NB4 (cell line): ENCODE data around the gene CNTNAP4.

ENCODE experiments used
- DNase-seq: peaks from one replicate; pipeline ENCODE4 v3.0.0; 2010; ENCODE audit warnings: low read depth
- H3K4me3 ChIP-seq: one replicate; pipeline ENCODE4 v1.5.1; 2011; ENCODE audit warnings: mild to moderate bottlenecking, low read depth, low read length, moderate library complexity
- MYC ChIP-seq: IDR thresholded peaks from 2 replicates; pipeline ENCODE4 v1.6.1; 2011; ENCODE audit warnings: low read depth, low read length
- POLR2A ChIP-seq: IDR thresholded peaks from 2 replicates; pipeline ENCODE4 v1.6.1; 2011; ENCODE audit warnings: mild to moderate bottlenecking; ENCODE audit not compliant: insufficient read length; ENCODE audit errors: extremely low read depth
- TF ChIP-seq, protein P1 (sequence below): IDR thresholded peaks from 2 replicates; pipeline ENCODE4 v1.6.1; 2011; ENCODE audit warnings: low read depth, low read length
- TF ChIP-seq, protein P2 (sequence below): IDR thresholded peaks from one replicate; pipeline ENCODE4 v1.5.1; 2012; ENCODE audit warnings: low read depth, low read length

The CNTNAP4 gene

DNA sequence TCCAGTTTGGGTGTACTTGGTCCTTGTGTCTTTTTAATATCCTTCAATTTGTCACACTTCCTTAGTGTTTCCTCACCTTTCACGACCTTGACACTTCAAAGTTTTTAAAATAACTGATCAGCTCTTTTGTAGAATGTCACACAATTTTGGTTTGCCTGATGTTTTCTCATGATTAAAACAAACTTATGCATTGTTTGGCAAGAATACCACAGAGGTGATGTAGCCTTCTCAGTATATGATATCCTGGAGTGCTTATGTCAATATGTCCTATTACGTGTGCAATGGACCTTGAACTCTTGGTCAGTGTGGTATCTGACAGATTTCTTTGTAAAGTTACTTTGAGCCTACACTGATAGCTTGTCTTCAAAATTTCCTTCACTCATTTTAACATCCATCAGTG lies 297.4 kb downstream of the CNTNAP4 start:
- no peak overlapping the region for H3K4me3 ChIP-seq
- TF ChIP-seq, protein P1, sequence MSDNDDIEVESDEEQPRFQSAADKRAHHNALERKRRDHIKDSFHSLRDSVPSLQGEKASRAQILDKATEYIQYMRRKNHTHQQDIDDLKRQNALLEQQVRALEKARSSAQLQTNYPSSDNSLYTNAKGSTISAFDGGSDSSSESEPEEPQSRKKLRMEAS: no peak
- TF ChIP-seq, protein P2, sequence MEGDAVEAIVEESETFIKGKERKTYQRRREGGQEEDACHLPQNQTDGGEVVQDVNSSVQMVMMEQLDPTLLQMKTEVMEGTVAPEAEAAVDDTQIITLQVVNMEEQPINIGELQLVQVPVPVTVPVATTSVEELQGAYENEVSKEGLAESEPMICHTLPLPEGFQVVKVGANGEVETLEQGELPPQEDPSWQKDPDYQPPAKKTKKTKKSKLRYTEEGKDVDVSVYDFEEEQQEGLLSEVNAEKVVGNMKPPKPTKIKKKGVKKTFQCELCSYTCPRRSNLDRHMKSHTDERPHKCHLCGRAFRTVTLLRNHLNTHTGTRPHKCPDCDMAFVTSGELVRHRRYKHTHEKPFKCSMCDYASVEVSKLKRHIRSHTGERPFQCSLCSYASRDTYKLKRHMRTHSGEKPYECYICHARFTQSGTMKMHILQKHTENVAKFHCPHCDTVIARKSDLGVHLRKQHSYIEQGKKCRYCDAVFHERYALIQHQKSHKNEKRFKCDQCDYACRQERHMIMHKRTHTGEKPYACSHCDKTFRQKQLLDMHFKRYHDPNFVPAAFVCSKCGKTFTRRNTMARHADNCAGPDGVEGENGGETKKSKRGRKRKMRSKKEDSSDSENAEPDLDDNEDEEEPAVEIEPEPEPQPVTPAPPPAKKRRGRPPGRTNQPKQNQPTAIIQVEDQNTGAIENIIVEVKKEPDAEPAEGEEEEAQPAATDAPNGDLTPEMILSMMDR: no peak
- TF ChIP-seq POLR2A (no peak), MYC (no peak)
- no peak for DNase-seq

DNA sequence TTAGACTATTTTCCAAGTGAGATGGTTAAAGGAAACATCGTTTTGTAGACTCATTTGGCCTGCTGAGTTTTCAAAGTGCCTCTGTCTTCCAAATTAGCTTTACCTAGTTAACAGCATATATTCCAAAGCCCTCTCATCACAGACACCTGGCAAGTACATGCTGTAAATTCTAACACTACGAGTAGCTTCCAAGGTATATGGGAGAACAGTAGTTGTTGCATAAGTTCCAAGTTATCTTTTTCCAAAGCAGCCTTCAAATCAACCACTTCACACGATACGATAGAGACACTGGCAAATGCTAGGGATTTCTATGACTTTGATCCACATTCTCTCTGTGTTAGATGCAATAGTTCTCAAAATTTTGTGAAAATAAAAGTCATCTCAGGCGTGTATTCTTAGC lies 299.3 kb downstream of the CNTNAP4 start:
- TF ChIP-seq MYC: no peak
- no peak for DNase-seq

DNA sequence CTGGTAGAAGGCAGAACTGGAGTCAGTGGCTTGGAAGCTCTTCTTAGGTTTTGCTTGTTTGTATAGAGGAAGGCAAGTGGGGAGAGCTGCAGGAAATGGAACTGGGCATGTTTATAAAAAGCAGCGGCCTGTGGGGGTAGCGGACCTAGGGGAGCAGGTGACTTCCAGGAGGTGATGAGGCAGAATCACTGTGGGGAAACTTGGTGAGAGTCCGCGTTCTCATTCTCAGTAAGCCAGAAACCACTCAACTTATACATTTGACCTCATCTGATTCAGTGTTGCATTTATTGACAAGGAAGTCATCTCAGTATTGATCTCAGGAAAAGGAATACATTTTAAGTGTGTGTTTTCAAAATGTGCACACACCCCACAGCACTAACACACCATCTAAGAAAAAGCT lies 299.8 kb downstream of the CNTNAP4 start:
- TF ChIP-seq, protein P2: no peak

More for the DNA sequence above, 299.3 kb downstream of the CNTNAP4 start:
- no peak overlapping the region for H3K4me3 ChIP-seq

DNA sequence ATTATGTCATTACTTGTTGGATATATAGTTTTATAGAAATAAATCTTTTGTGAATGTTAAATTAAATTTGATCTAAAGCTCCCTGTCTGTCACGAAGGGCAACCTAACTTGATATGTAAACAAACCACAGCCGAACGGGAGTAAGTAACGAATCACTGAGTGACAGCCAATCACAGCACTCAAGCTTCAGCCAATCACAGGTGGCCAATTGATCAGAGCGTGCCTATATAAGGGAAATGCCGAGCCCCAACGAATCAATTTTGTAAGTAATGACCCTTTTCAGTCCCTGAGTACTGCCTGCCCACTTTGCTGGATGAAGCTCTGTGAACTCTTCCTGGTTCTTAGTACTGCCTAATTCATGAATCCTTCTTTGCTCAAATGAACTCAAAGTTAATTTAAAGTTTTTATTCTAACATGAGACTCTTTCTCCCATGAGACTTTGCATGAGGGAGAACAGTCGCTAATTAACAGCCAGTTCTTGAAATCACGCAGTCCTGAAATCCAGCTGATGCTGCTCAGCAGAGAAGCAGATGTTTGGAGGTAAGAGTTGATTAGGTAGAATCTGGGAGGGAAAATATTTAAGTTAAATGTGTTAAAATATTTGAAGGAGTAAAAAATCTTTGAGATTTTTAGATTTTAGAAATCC lies 302.2 kb downstream of the CNTNAP4 start:
- no peak for TF ChIP-seq POLR2A
- DNase-seq: peak; percentile 4
- no peak overlapping the region for H3K4me3 ChIP-seq

More for the DNA sequence above, 299.8 kb downstream of the CNTNAP4 start:
- no peak for DNase-seq
- H3K4me3 ChIP-seq: no peak overlapping the region

DNA sequence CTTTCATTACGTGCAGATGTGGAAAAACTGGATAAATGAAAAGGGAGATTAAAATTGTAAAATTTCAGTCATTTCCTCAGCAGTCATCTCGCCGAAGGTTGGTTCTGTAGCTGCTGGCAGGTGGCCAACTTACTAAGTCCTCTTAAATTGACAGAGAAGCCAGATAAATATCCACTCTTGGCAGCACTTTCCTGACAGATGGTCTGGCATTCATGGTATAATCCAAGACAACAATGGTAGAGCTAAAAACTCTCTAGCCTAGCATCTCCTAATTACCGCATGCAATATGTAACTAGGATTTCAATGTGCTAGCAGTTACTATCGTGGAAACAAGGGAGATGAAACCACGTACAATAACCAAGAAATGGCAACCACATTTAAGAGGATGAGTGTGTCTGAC lies 306.3 kb downstream of the CNTNAP4 start:
- H3K4me3 ChIP-seq: no peak overlapping the region
- DNase-seq: no peak
- no peak for TF ChIP-seq MYC
- TF ChIP-seq, protein P1: no peak
- TF ChIP-seq, protein P2: no peak
- no peak for TF ChIP-seq POLR2A

DNA sequence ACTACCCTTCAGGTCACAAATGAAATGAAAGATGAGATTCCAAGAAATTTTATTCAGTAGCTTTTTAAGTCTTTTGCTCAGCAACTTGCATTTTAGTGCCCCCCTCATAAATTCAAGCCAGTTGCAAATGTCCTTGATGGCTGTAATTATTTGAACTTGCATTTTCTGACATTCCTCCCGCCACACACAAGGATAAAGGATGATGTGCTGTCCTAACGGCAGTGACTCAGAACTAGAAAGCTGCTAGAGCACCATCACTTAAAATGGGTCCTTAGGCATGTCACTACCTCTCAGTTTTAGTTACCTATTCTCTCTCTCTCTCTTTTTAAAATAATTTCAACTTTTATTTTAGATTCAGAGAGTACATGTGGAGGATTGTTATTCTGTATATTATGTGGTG lies 306.7 kb downstream of the CNTNAP4 start:
- TF ChIP-seq MYC (no peak), POLR2A (no peak)
- TF ChIP-seq, protein P1: no peak

DNA sequence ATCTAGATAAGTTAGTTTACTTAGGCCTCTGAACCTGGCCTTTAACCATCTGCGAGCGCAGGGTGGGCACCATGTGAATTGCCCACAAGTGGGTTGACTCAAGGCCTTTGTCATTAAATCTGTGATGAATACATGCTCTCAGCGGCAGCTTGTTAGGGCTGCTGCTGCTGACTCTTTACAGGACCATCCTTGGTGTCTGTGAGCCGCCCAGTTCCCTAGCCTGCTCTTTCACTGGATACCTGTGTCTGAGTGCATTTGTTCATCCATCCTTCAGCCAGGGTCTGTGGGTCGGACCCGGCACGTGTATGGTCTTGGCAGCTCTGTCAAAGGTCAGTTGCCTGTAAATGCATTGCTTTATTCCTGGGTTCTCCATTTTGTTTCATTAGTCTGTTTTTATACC lies 321.3 kb downstream of the CNTNAP4 start:
- TF ChIP-seq, protein P1: no peak
- TF ChIP-seq, protein P2: no peak
- no peak for TF ChIP-seq POLR2A
- no peak for TF ChIP-seq MYC
- no peak overlapping the region for H3K4me3 ChIP-seq
- DNase-seq: no peak

More for the DNA sequence above, 306.7 kb downstream of the CNTNAP4 start:
- no peak overlapping the region for H3K4me3 ChIP-seq
- no peak for DNase-seq

DNA sequence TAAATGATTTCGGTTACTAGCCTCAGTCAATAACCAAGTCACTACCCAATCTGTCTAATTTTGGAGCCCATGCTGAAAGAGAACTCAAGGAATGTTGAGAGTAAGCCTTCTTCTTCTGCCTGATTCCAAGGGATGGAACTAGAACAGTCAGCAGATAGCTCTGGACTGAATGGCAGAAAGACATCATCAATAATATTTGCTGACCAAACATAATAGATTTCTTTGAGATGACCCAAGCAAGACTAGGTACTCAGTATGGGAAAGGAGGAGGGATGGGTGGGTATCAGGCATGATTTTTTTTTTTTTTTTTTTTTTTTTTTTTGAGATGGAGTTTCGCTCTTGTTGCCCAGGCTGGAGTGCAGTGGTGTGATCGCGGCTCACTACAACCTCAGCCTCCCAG lies 330.1 kb downstream of the CNTNAP4 start:
- DNase-seq: no peak
- H3K4me3 ChIP-seq: no peak overlapping the region
- TF ChIP-seq, protein P1: no peak
- no peak for TF ChIP-seq POLR2A
- TF ChIP-seq, protein P2: no peak
- no peak for TF ChIP-seq MYC
